GM19328 (cell line): ENCODE measurements around the gene AQP6.
A peak's percentile ranks its signal among the peaks of the same experiment; 100 is the strongest.

Experiments
- ATAC-seq: cut with Tn5 transposase; IDR thresholded peaks from one replicate; pipeline ENCODE4 v1.9.1; 2021; ENCODE audit warnings: mild to moderate bottlenecking, moderate library complexity; ENCODE audit not compliant: unreplicated experiment

The AQP6 gene

DNA sequence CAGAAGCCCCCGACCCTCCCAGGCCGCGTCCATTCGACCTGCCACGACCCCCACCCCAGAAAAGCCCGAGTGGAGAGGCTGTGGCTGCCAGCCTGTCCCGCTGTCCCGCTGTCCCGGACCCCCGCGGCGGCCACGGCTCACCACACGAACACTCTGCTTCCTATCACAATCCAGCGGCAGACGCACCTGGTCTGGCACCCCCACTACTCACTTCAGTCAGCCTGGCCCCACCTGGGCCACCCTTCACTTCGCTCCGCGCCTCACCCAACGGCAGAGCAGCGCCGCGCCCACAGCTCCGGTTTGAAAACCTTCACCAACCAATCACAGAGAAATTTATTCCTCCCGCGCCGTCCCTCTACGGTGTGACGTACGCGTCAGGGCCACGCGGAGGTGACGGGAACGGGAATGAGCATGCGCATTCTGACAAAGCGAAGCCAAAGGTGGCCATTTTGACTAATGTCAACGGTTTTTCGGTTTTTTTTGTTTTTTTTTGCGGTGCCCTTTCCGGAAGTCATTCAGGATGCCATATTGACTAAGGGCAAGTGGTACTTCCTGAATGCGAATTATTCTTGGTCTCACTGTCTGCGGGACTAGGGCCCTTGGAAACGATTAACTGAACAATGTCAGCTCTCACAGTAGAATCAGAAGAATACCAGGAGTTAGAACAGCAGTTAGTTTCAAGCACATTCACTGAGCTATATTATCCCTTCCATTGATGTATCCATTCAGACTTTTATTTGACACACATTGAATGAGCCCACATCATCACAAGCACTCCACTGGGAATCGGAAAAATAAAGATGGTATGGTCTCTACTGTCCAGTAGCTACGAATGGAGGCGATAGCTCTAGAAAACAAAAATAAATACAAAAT lies 52.7 kb downstream of the AQP6 start, which contains the start of gene RACGAP1:
RACGAP1 (minus strand) TSS at position 308 of the 873 bp plus-strand sequence. CDS start 8,779 bp downstream, outside the sequence.
- ATAC-seq, result peak; percentile 95

DNA sequence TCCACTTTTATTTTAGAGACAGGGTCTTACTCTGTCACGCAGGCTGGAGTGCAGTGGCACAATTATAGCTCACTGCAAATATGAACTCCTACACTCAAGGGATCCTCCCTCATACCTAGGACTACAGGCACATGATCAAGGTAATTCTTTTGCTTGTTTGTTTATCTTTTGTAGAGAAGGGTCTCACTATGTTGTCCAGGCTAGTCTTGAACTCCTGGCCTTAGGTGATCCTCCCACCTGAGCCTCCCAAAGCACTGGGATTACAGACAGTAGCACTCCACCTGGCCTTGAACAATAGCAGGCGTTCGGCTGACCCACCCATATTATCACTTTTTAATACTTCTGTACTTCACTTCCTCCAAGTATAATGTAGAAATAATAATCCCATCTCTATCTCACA lies 53.9 kb downstream of the AQP6 start:
- ATAC-seq, result no peak
